SK-N-SH (cell line): Measurements from ENCODE around the gene PBX1. TPM values are rescaled to one million over a fixed set of nuclear protein-coding genes. Genes with fewer than 3 reads are reported as not detected.

Experiments used
- CTCF ChIA-PET: fragments of 300-600, 350-600 bp; formaldehyde crosslinking; extraction: SDS; loops from one replicate; lab custom pipeline; 2021; lab: Yijun Ruan, JAX
- POLR2A ChIA-PET: fragments of 350-600 bp; sonication (Branson Sonifier 250); formaldehyde crosslinking; extraction: SDS; loops from one replicate; lab custom pipeline; 2020; ENCODE audit warnings: antibody characterized with exemption, inconsistent platforms; lab: Yijun Ruan, JAX
- DNase-seq: peaks from one replicate; pipeline ENCODE4 v3.0.0; 2012
- H2AFZ ChIP-seq: fragments of 200-600 bp; sonication (generic); 2 replicates; pipeline ENCODE4 v1.8.1; 2016; ENCODE audit warnings: antibody characterized with exemption, mild to moderate bottlenecking, low read depth
- H3F3A ChIP-seq: fragments of 200-600 bp; sonication (generic); replicated peaks from 2 replicates; pipeline ENCODE3; 2016; ENCODE audit warnings: antibody characterized with exemption, mild to moderate bottlenecking; ENCODE audit not compliant: insufficient read depth
- H3K27ac ChIP-seq, 2 experiments: fragments of 200-500 bp in 1 of 2; fragments of 200-600 bp in 1 of 2; sonication (Bioruptor generic) in 1 of 2; sonication (generic), shearing (Covaris generic) in 1 of 2; 2 replicates each; pipeline versions ENCODE4 v1.5.1 to v1.6.1; 2014 to 2016; ENCODE audit warnings: low read depth in 2 of 2, inconsistent platforms in 1 of 2, low read length in 1 of 2, mild to moderate bottlenecking in 1 of 2, mixed read lengths in 1 of 2
- H3K27me3 ChIP-seq: fragments of 200-600 bp; sonication (generic), shearing (Covaris generic); 2 replicates; pipeline ENCODE4 v1.6.1; 2016; ENCODE audit warnings: mixed run types; ENCODE audit not compliant: insufficient read depth
- H3K36me3 ChIP-seq, 2 experiments: fragments of 200-500 bp in 1 of 2; fragments of 200-600 bp in 1 of 2; sonication (Bioruptor generic) in 1 of 2; sonication (generic) in 1 of 2; replicated peaks in 1 of 2; 2 replicates each; pipeline versions ENCODE3 to v1.5.1; 2014 to 2016; ENCODE audit warnings: low read length in 1 of 2, mild to moderate bottlenecking in 1 of 2; ENCODE audit not compliant: insufficient read depth in 2 of 2, control insufficient read depth in 1 of 2
- H3K4me1 ChIP-seq, 2 experiments: fragments of 200-500 bp in 1 of 2; fragments of 200-600 bp in 1 of 2; sonication (Bioruptor generic) in 1 of 2; sonication (generic), shearing (Covaris generic) in 1 of 2; 2 replicates each; pipeline versions ENCODE4 v1.5.1 to v1.6.1; 2014 to 2016; ENCODE audit warnings: low read depth in 1 of 2, low read length in 1 of 2, mixed run types in 1 of 2; ENCODE audit not compliant: insufficient read depth in 2 of 2, control insufficient read depth in 1 of 2
- H3K4me2 ChIP-seq: fragments of 200-600 bp; sonication (generic), shearing (Covaris generic); 2 replicates; pipeline ENCODE4 v1.6.1; 2017; ENCODE audit warnings: mixed run types
- H3K4me3 ChIP-seq, 2 experiments: fragments of 200-500 bp in 1 of 2; fragments of 200-600 bp in 1 of 2; sonication (Bioruptor generic) in 1 of 2; sonication (generic), shearing (Covaris generic) in 1 of 2; 2 replicates each; pipeline versions ENCODE4 v1.5.1 to v1.8.1; 2014 to 2016; ENCODE audit warnings: low read depth in 2 of 2, inconsistent platforms in 1 of 2, low read length in 1 of 2, mild to moderate bottlenecking in 1 of 2, mixed read lengths in 1 of 2, moderate library complexity in 1 of 2
- H3K79me2 ChIP-seq: fragments of 200-600 bp; sonication (generic); 2 replicates; pipeline ENCODE4 v1.8.1; 2017; ENCODE audit warnings: mild to moderate bottlenecking; ENCODE audit not compliant: insufficient read depth
- H3K9ac ChIP-seq: fragments of 200-600 bp; sonication (generic); 2 replicates; pipeline ENCODE4 v1.6.1; 2017; ENCODE audit warnings: mixed run types
- H3K9me2 ChIP-seq: fragments of 200-600 bp; sonication (generic); 2 replicates; pipeline ENCODE4 v1.6.1; 2017; ENCODE audit warnings: mixed run types
- H3K9me3 ChIP-seq: fragments of 200-600 bp; sonication (generic); 2 replicates; pipeline ENCODE4 v1.6.1; 2017; ENCODE audit warnings: mixed run types, mild to moderate bottlenecking, moderate library complexity
- H4K20me1 ChIP-seq: fragments of 200-600 bp; sonication (generic); 2 replicates; pipeline ENCODE4 v1.6.1; 2017; ENCODE audit warnings: mild to moderate bottlenecking, mixed run types; ENCODE audit not compliant: insufficient read depth
- CHD2 ChIP-seq: fragments of 150-350 bp; IDR thresholded peaks from 2 replicates; pipeline ENCODE4 v1.6.1; 2018; ENCODE audit warnings: low read length; ENCODE audit not compliant: partially characterized antibody
- ELF1 ChIP-seq: IDR thresholded peaks from 2 replicates; pipeline ENCODE4 v1.4.0; 2012
- EP300 ChIP-seq, 2 experiments: IDR thresholded peaks; 2 replicates each; pipeline versions ENCODE4 v1.4.0 to v1.6.1; 2012; ENCODE audit warnings: borderline replicate concordance in 1 of 2, low read depth in 1 of 2, low read length in 1 of 2
- EZH2phosphoT487 ChIP-seq: fragments of 200-600 bp; sonication (generic); IDR thresholded peaks from 2 replicates; pipeline ENCODE4 v1.6.1; 2017; ENCODE audit warnings: low read depth, mixed run types, mild to moderate bottlenecking, antibody characterized with exemption, moderate library complexity, borderline replicate concordance
- FOSL2 ChIP-seq: IDR thresholded peaks from 2 replicates; pipeline ENCODE4 v1.4.0; 2012; ENCODE audit warnings: low read depth, mild to moderate bottlenecking, moderate library complexity, borderline replicate concordance
- FOXJ3 ChIP-seq: sonication (generic); formaldehyde crosslinking; IDR thresholded peaks from 2 replicates; pipeline ENCODE4 v1.5.1; 2020; ENCODE audit warnings: mild to moderate bottlenecking, missing genetic modification reagents
- JUND ChIP-seq: IDR thresholded peaks from 2 replicates; pipeline ENCODE4 v1.4.0; 2012
- MAX ChIP-seq: IDR thresholded peaks from 2 replicates; pipeline ENCODE4 v1.4.0; 2012; ENCODE audit warnings: low read depth
- MEF2A ChIP-seq: IDR thresholded peaks from 2 replicates; pipeline ENCODE4 v1.4.0; 2012; ENCODE audit warnings: low read depth, borderline replicate concordance
- MXI1 ChIP-seq: IDR thresholded peaks from 2 replicates; pipeline ENCODE4 v1.6.1; 2012; ENCODE audit warnings: mild to moderate bottlenecking, low read depth, low read length, improper control_type of control experiment
- NFIC ChIP-seq: IDR thresholded peaks from 2 replicates; pipeline ENCODE4 v1.4.0; 2012; ENCODE audit warnings: borderline replicate concordance
- PBX3 ChIP-seq: IDR thresholded peaks from 2 replicates; pipeline ENCODE4; 2012
- POLR2AphosphoS5 ChIP-seq: IDR thresholded peaks from 2 replicates; pipeline ENCODE4 v1.6.1; 2012; ENCODE audit warnings: low read depth, low read length
- RAD21 ChIP-seq: IDR thresholded peaks from 2 replicates; pipeline ENCODE4 v1.6.1; 2012; ENCODE audit warnings: mild to moderate bottlenecking, low read length
- RCOR1 ChIP-seq: fragments of 150-350 bp; IDR thresholded peaks from 2 replicates; pipeline ENCODE4 v1.6.1; 2017; ENCODE audit warnings: antibody characterized with exemption, low read length
- REST ChIP-seq: IDR thresholded peaks from 2 replicates; pipeline ENCODE4 v1.6.1; 2012; ENCODE audit warnings: mild to moderate bottlenecking, low read depth, low read length, moderate library complexity
- RFX5 ChIP-seq: IDR thresholded peaks from 2 replicates; pipeline ENCODE4 v1.6.1; 2012; ENCODE audit warnings: mild to moderate bottlenecking, improper control_type of control experiment, low read length
- RXRA ChIP-seq: IDR thresholded peaks from 2 replicates; pipeline ENCODE4 v1.4.0; 2012; ENCODE audit warnings: low read depth, mild to moderate bottlenecking, borderline replicate concordance
- SMC3 ChIP-seq: IDR thresholded peaks from 2 replicates; pipeline ENCODE4 v1.6.1; 2012; ENCODE audit warnings: low read depth, low read length, improper control_type of control experiment
- TCF12 ChIP-seq: IDR thresholded peaks from 2 replicates; pipeline ENCODE4 v1.4.0; 2012
- TEAD4 ChIP-seq: IDR thresholded peaks from 2 replicates; pipeline ENCODE4 v1.4.0; 2012; ENCODE audit warnings: mild to moderate bottlenecking, borderline replicate concordance; ENCODE audit not compliant: insufficient read depth
- USF1 ChIP-seq: IDR thresholded peaks from 2 replicates; pipeline ENCODE4 v1.4.0; 2012; ENCODE audit warnings: low read depth, borderline replicate concordance
- YY1 ChIP-seq: IDR thresholded peaks from 2 replicates; pipeline ENCODE4 v1.4.0; 2012; ENCODE audit warnings: low read depth, mild to moderate bottlenecking
- WGBS: methylation state at CpG from one replicate; pipeline ENCODE4 v1.1.6; 2017; ENCODE audit warnings: low lambda C conversion rate; 5-methylcytosine and 5-hydroxymethylcytosine counted together
- polyA plus RNA-seq, 3 experiments: library from polyadenylated mRNA; depleted of rRNA; stranded (reverse); fragments of >200 nt; gene quantifications; 2 replicates each; pipeline ENCODE4 v1.2.3, GENCODE V29; 2012
- TF ChIP-seq, protein P1 (sequence below): fragments of 200-600 bp; sonication (generic); IDR thresholded peaks from 2 replicates; pipeline ENCODE4 v1.6.1; 2017; ENCODE audit warnings: antibody characterized with exemption, mild to moderate bottlenecking, moderate library complexity

Gene PBX1
- polyA plus RNA-seq, 1 of the 3 experiments (the other 2 are of a cell fraction), result 27.0 TPM

- Histone ChIP-seq H3K36me3 (no peaks in the 10 kb centered on the region), H3K79me2 (no peaks in the 10 kb centered on the region), H3K9me3 (no peaks in the 10 kb centered on the region), H3K27ac (peak overlapping the region in 1 of 2 experiments; percentile 55; a peak in 2 of 4 replicates), H3K4me3 (no peak overlapping the region), H3K4me1 (peaks cover 10 to 12% of the 10 kb centered on the region in 2 experiments), H2AFZ (no peak overlapping the region), H4K20me1 (no peaks in the 10 kb centered on the region), H3K9ac (no peak overlapping the region), H3F3A (peaks cover 12% of the 10 kb centered on the region), H3K27me3 (no peaks in the 10 kb centered on the region), H3K9me2 (no peaks in the 10 kb centered on the region), H3K4me2 (peak overlapping the region; percentile 27; the same call in 1 of the 2 replicates)
- WGBS, result 62% methylated on average over 7 of the region's 7 CpGs
- POLR2A ChIA-PET, result no interaction called here
- CTCF ChIA-PET, result interaction anchor here (1.0 to 1.8 kb wide), 2 partner anchors 13 to 53 kb away, joined by 3 to 6 read pairs; no protein-coding TSS in a partner anchor
- no peak for DNase-seq
- TF ChIP-seq RFX5, result no peak
- TF ChIP-seq EZH2phosphoT487, result no peak
- TF ChIP-seq, protein P1, sequence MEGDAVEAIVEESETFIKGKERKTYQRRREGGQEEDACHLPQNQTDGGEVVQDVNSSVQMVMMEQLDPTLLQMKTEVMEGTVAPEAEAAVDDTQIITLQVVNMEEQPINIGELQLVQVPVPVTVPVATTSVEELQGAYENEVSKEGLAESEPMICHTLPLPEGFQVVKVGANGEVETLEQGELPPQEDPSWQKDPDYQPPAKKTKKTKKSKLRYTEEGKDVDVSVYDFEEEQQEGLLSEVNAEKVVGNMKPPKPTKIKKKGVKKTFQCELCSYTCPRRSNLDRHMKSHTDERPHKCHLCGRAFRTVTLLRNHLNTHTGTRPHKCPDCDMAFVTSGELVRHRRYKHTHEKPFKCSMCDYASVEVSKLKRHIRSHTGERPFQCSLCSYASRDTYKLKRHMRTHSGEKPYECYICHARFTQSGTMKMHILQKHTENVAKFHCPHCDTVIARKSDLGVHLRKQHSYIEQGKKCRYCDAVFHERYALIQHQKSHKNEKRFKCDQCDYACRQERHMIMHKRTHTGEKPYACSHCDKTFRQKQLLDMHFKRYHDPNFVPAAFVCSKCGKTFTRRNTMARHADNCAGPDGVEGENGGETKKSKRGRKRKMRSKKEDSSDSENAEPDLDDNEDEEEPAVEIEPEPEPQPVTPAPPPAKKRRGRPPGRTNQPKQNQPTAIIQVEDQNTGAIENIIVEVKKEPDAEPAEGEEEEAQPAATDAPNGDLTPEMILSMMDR, result no peak
- peak; percentile 52; the same call in 1 of the 2 replicates for TF ChIP-seq USF1
- TF ChIP-seq TEAD4, result no peak
- peak; percentile 50; the same call in 1 of the 2 replicates for TF ChIP-seq TCF12
- TF ChIP-seq RXRA, result no peak
- no peak; the same call in 1 of the 2 replicates for TF ChIP-seq MEF2A
- TF ChIP-seq FOSL2, result no peak
- TF ChIP-seq RAD21, result no peak
- TF ChIP-seq SMC3, result no peak
- TF ChIP-seq NFIC, result peak; percentile 87
- TF ChIP-seq ELF1, result no peak
- no peak for TF ChIP-seq RCOR1
- no peak for TF ChIP-seq MXI1
- TF ChIP-seq YY1, result no peak
- 0 out of 2 replicates have a peak, but pooled peaks have one; percentile 14 for TF ChIP-seq POLR2AphosphoS5
- no peak for TF ChIP-seq CHD2
- no peak for TF ChIP-seq REST
- TF ChIP-seq JUND, result 0 out of 2 replicates have a peak, but pooled peaks have one; percentile 18
- peak; percentile 69 for TF ChIP-seq PBX3
- TF ChIP-seq EP300 (IDR thresholded peaks at IDR 0.05; ENCODE audit: borderline replicate concordance in 1 of 2, low read depth in 1 of 2, low read length in 1 of 2), result 0 out of 4 replicates have a peak, but pooled peaks of 1 of the 2 experiments have one; percentile 21
- TF ChIP-seq FOXJ3 (CRISPR knock-in tag), result no peak
- TF ChIP-seq MAX, result peak; percentile 82
Observed at GRCh38 chr1:164735315-164736052, 176.5 kb downstream of the PBX1 start.
